ENCODE results near the gene LMX1A.

Gene LMX1A

GRCh38 chr1:165324050-165324449, 32.5 kb downstream of the LMX1A start:
- DNase-seq = no peak

- DNase-seq = no peak
Observed at GRCh38 chr1:165317612-165318011, 38.9 kb downstream of the LMX1A start.

GRCh38 chr1:165316153-165316772, 40.3 kb downstream of the LMX1A start:
- no peak for DNase-seq

GRCh38 chr1:165315481-165315880, 41.0 kb downstream of the LMX1A start:
- DNase-seq = no peak

GRCh38 chr1:165313903-165314302, 42.6 kb downstream of the LMX1A start:
- no peak for DNase-seq

DNA sequence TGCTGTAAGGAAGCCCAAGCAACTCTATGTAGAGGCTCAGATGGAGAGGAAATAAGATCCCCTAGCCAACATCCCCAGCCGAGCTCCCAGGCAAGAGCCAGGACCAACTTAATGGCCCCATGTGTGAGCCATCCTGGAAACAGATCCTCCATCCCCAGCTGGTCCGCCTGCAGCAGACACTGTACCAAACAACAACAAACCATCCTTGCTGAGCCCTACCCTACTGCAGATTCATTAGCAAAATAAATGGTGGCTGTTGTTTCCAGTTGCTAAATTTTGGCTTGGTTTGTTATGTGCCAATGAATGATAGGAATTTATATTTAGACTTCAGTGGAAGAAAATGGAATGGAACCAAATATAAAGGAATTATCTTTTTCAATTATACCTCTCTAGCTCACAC, 43.9 kb downstream of the LMX1A start:
- DNase-seq = no peak

DNA sequence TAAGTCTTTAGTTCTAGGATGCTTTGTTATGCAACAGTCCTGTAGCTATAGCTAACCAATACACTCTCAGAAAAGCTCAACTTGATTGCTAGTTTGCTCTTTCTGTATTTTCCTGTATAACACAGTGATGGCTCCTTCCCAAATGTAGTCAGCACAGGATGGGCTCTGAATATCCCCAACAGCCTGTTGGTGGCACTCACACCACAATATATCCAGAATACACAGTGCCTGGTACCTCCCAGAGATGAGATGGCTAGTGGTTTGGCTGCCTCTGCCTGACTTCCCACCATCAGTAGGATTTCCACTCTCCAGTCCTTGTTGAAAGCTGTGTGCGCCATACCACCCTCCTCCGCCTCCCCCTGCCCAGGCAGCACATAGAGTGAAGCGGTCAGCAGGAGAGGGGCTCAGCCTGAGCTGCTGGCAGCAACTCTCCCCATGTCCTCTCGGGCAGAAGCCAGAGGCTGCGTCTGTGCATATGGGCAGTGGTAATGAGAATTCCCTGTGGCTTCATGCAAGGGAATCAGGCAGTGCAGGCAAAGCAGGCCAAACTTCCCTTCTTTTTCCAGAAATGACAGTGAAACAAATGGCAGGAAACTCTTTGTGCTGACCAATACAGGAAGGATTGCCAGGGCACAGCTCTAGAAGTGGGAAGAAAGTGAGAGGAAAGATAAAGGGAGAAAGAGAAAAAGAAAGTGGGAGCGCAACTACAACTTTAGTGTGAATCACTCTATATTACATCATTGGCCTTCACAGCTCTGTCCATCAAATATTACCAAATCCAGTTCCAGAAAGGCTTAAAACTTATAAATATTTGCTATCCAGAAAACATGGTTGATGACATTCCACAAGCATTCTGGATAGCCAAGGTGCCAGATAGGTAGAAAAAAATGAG, 49.7 kb downstream of the LMX1A start:
- DNase-seq = no peak

DNA sequence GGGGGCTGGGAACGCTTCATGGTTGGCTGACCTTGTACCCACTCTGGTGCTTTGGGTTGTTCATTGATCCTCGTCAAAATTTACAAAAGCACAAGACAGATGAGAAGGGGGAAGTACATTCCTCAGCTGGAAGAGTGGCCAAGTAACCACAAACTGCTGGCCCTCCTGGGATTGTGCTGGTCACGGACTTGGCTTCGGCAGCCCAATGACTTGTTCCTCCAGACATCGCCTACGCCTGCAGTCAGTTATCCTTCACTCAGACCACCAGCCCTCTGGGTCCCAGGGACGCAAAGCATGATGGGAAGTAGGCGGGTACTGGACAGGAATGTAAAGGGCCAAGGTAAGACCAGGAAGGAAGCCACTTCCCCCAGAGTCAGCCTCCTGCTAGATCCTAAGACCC, 53.1 kb downstream of the LMX1A start:
- no peak for DNase-seq

GRCh38 chr1:165300400-165300903, 56.1 kb downstream of the LMX1A start:
- no peak for DNase-seq

DNA sequence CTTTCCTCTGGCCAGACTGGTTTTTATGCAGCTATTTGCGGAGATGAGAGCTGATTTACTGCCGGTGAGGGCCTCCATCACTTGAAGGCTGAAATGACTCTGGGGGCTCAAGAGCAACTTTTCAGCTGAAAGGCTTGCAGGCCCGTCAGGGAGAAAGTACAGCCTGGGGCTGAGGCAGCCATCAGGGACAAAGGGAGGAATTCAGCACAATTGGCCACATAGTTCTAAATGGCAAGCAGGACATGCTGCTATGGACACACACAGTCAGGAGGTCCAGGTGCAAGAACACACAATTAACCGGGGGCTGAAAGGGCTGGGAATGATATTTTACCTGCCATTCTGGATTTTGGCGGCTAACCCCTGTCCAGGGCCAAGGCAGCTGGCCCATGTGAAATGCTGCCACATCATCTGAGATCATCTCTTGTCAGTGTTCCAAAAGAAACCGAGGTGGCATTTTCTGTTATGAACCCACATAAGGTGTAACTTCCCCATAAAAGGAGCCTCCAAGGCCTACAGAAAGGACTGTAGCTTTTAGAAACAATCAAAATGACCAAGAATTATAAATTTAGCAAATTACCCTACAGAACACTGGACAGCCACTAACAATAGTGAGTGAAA, 58.2 kb downstream of the LMX1A start:
- no peak for DNase-seq

- no peak for DNase-seq
Observed at GRCh38 chr1:165296205-165296604, 60.3 kb downstream of the LMX1A start.

GRCh38 chr1:165290148-165290547, 66.4 kb downstream of the LMX1A start:
- no peak for DNase-seq

- no peak for DNase-seq
Observed at GRCh38 chr1:165289556-165289955, 67.0 kb downstream of the LMX1A start.

- no peak for DNase-seq
Observed at GRCh38 chr1:165288350-165289120, 68.0 kb downstream of the LMX1A start.

- DNase-seq = no peak
Observed at GRCh38 chr1:165287781-165288180, 68.7 kb downstream of the LMX1A start.

- DNase-seq = no peak
Observed at GRCh38 chr1:165287329-165287728, 69.2 kb downstream of the LMX1A start.

GRCh38 chr1:165284454-165284853, 72.1 kb downstream of the LMX1A start:
- no peak for DNase-seq

DNA sequence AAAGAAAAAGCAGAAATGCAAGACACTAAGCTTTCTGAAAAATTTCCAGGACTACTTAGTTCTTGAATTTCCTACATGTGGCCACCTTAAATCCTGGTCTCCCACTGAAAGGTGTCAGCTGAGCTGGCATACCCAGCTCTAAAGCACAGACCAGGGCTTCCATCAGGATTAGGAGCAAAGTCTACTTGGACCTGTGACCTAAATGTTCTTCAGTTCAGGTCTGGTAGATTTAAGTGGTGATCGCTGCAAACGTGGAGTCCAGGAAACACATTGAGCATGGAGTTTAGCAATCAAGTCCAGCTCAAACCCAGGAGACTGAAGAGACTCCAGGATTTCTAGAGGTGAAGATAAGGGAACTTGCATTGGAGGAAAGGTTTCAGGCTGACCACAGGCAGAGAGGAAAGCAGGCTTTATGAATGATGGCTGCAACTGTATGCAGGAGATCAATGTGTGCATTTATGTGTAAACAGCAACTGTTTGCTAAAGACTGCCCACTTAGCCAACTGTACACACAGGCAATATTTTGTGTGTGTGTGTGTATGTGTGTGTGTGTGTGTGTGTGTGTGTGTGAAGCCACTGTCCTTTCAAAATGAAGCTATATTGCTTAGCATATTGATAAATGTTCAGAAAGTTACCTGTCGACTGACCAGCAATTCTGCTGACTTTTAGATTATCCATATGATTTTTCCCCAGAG, 75.2 kb downstream of the LMX1A start:
- no peak for DNase-seq

DNA sequence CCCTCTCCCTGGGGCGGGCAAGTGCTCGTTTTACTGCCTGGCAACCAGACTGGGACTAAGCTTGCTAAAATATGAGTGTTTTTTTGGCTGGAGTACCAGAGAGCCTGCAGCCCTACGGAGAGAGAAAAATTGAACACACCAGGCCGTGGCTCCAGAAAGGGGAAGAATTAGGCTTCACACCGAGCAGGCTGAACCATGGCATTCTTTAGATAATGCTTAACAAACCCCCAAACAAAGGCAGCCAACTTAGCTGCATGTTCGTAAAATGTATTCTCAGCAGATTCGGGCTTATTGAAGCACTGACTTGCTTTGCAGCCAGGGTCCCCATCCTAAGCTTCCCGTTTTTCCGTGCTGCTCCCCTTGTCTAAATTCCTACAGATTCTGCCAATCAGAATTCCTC, 76.6 kb downstream of the LMX1A start:
- DNase-seq = no peak

DNA sequence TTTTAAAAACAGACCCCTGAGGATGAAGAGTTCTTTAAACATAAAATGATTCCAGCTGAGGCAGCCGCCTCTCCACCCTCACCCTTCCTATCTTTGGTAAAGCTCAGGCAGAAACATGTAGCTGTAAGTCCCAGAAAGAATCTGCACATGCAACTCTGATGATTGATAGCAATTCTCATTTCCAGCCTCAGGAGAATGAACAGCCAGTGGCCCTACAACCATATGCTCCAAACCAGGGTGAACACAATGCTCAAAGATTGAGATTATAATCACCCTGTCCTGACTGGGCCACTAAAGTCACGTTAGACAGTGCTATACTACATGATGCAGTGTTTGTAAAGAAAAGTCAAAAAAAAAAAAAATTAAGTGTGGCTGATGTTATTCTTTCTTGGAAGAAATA, 80.2 kb downstream of the LMX1A start:
- DNase-seq = no peak

- no peak for DNase-seq
Observed at GRCh38 chr1:165265196-165265838, 91.2 kb downstream of the LMX1A start.
